Kidney glomerular epithelial cell (primary cell): Measurements from ENCODE around the gene S1PR1.
"Not testable (repeated sequence)": the region's sequence is repeated elsewhere in the genome, so short reads cannot be mapped to it uniquely, and the experiment has no call there.

Experiments used
- DNase-seq: peaks from one replicate; lab custom pipeline; 2025; lab: John Stamatoyannopoulos, UW

Gene S1PR1

DNA sequence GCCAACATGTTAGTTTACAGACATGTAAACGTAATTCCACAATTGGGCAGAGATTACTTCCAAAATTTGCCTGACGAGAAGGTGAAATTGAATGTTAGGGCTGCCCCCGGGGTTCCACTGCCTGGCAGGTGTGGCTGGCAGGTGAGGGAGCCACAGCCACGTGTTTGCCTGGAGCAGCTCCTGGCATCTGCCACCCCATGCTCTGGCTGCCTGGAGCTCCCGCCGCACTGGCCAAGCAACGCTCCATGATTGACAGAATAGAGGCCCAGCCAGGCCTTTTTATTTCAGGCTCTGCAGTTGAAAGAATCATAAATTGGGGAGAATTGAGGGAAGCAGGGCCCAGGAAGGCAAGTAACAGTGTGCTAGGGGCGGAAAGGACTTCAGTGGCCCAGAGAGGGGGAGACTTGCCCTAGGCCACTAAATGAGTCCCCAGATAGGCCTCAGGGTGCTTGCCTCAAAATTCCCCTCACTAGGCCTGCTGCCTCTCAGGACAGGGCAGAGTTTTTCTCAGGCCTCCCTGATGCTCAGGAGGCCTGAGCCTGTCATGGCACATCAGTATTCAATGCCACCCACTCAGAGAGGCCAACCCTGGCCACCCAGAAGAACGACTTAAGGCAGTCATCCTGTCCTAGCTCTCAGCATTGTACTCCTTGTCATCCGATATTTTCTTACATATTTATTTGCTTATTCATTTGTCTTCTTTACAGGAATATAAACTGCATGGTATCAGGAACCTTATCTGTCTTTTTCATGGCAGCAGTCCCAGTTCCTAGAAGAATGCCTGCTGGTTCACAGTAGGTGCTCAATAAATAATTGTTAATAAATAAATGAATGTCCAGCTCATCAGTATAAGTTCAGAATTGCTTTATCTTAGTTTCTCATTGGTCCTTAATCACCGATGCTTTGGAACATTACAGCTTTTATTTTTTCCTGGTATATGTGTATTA is 16.6 kb upstream of the S1PR1 start:
- DNase-seq, result no peak

DNA sequence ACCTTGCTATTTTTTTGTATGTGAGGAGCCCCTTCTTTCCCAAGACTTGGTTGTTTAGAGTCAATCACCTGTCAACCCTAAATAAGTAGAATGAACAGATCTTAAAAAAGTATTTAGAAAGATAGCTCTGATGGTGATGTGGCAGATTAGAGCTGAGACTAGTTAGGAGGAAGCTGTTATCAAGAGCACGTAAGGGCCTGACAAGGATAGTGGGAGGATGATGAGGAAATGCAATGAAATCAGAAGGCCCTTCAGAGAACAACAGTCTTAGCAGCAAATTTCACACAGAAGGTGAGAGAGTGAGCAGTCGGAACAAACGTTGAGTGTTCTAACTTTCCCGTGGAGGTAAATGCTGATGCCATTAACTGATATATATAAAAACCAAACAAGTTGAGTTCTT is 15.9 kb upstream of the S1PR1 start:
- DNase-seq, result no peak

DNA sequence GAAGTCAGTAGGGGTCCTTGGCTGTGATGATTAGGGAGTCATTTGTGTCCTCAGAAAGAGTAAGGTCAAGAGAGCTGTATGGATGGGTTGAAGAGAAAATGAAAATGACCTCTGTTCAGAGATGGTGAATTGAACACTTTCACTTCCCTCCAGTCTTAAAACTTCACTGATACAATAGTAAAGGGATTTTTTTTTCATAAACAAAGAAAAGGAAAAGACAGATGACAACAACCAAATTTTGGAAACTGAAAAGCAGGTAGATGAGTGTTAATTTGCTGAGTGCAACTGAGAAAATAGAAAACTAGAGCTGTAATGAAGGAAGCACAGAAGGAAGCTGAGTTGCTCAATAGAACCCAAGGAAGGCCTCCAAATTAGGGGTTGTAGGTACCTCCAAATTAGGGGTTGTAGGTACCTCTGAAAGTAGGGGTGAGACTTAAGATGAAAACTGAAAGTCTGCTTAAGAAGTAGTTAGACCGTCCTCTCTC is 14.8 kb upstream of the S1PR1 start:
- no peak for DNase-seq

- no peak for DNase-seq
Observed at GRCh38 chr1:101227837-101228236, 9.0 kb upstream of the S1PR1 start.

GRCh38 chr1:101228424-101229134 is 8.2 kb upstream of the S1PR1 start:
- DNase-seq, result no peak

DNA sequence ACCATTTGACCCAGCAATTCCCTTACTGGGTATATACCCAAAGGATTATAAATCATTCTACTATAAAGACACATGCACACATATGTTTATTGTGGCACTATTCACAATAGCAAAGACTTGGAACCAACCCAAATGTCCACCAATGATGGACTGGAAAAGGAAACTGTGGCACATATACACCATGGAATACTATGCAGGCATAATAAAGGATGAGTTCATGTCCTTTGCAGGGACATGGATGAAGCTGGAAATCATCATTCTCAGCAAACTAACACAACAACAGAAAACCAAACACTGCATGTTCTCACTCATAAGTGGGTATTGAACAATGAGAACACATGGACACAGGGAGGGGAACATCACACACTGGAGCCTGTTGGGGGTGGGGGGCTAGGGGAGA is 4.6 kb upstream of the S1PR1 start:
- not testable (repeated sequence) for DNase-seq

DNA sequence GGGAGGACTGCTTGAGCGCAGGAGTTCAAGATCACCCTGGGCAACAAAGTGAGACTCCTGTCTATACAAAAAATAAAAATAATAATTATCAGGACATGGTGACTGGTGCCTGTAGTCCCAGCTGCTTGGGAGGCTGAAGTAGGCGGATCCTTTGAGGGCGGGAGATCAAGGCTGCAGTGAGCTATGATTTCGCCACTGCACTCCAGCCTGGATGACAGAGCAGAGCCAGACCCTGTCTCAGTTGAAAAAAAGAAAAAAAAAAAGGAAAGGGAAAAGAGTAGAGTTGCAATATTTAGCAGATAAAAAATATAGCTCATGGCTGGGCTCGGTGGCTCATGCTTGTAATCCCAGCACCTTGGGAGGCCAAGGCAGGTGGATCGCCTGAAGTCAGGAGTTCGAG is 3.3 kb upstream of the S1PR1 start:
- DNase-seq, result no peak

DNA sequence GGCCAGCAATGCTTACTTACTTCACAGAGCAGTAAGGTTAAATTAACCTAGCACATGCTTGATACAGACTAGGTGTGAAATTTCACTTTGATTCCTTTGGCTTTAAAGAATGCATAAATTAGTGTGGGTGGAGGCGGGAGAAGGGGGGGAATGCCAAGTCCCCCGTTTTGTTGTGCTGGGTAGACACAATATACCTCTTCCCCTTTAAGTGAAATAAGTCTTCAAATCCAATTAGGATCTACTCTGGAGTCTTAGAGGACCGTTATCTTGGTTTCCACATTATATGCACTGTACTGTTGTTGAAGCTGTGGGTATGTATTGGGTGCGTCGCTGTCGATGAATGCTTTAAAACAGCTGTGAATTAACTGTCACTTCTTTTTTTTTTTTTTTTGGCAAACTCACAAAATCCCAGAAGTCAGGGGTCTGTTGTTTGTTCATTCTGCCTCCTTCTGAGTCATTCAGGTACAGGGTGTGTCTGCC is 1.6 kb upstream of the S1PR1 start:
- DNase-seq, result no peak

- peak; percentile 55 for DNase-seq
Observed at GRCh38 chr1:101235696-101236515, 913 bp upstream of the S1PR1 start.

GRCh38 chr1:101237229-101237837 is 514 bp downstream of the S1PR1 start:
- peak; percentile 71 for DNase-seq

GRCh38 chr1:101238031-101238628 is 1.3 kb downstream of the S1PR1 start:
- no peak for DNase-seq

DNA sequence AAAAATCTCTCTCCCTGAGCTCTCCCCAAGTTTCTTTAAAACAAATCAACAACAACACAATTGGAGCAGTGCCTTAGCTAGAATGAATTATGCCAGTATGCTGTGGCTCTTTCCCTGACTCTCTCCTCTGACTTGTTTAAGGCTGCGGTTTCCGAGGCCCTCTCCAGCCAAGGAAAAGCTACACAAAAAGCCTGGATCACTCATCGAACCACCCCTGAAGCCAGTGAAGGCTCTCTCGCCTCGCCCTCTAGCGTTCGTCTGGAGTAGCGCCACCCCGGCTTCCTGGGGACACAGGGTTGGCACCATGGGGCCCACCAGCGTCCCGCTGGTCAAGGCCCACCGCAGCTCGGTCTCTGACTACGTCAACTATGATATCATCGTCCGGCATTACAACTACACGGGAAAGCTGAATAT is 1.9 kb downstream of the S1PR1 start:
- peak; percentile 81 for DNase-seq

DNA sequence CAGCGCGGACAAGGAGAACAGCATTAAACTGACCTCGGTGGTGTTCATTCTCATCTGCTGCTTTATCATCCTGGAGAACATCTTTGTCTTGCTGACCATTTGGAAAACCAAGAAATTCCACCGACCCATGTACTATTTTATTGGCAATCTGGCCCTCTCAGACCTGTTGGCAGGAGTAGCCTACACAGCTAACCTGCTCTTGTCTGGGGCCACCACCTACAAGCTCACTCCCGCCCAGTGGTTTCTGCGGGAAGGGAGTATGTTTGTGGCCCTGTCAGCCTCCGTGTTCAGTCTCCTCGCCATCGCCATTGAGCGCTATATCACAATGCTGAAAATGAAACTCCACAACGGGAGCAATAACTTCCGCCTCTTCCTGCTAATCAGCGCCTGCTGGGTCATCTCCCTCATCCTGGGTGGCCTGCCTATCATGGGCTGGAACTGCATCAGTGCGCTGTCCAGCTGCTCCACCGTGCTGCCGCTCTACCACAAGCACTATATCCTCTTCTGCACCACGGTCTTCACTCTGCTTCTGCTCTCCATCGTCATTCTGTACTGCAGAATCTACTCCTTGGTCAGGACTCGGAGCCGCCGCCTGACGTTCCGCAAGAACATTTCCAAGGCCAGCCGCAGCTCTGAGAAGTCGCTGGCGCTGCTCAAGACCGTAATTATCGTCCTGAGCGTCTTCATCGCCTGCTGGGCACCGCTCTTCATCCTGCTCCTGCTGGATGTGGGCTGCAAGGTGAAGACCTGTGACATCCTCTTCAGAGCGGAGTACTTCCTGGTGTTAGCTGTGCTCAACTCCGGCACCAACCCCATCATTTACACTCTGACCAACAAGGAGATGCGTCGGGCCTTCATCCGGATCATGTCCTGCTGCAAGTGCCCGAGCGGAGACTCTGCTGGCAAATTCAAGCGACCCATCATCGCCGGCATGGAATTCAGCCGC is 2.5 kb downstream of the S1PR1 start:
- DNase-seq, result no peak

GRCh38 chr1:101240041-101240430 is 3.2 kb downstream of the S1PR1 start:
- no peak for DNase-seq

DNA sequence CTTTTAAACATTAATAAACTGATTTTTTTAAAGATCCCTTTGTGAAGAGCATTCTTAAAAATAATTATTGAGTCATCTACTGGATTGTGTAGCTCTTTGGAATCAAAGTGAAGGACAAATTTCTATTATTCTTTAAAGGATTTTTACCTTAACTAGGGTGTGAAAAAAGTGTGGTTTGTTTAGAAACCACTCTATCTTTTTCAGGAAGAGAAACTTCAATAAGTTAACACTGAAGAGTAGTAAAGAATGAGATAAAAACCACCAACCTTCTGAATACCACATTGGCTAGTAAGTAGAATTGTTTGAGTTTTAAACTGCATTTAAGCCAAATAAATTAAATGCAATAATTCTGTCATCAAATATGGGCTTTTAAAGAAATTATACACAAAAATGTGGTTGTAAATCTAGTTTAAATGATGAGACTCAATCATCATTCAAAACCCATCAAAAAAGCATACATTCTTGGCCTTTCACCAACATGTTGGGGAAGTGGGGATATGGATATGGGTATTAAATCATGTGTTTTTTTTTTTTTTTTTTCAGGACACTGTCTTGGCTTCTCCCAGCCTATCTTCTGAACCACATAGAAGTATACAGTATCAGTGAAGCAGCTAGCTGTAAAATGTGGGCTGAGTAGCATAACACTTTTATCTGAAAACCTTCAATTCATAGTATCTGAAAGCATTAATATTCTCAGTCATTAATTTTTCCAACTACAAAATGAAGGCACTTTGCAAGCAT is 4.8 kb downstream of the S1PR1 start:
- DNase-seq, result no peak

DNA sequence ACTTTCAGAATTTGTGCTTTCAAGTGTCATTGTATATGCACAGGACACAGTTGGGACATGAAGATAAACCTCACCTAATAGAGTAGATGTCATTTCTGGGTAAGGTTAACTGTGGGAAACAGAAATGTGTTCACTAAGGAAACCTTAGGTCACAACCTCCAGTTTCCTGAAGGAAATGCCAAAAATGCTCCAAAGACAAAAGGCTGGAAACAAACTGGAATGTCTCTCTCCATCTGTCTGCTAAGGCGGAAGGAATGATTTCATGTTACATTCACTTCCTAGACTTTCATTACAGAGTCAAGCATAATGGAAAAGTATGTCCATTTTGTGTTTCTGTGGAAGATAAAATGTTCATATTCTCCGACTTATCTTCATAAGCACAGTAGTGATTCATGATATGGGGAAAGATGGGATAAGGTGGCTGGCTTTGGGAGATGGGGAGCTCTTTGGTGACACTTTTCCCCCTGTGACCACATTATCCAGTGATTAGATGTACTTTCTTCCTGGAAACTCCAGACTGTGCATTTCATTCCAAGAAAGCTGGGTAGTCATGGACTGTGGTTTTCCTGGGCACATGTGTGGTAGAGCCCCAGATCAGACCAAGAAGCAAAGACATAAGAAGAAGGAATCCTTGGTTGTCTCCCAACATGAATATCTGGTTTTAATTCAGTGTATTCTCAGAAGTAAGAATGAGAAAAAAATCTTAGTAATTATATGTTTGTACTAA is 5.7 kb downstream of the S1PR1 start:
- DNase-seq, result no peak

- no peak for DNase-seq
Observed at GRCh38 chr1:101243751-101244150, 6.9 kb downstream of the S1PR1 start.

DNA sequence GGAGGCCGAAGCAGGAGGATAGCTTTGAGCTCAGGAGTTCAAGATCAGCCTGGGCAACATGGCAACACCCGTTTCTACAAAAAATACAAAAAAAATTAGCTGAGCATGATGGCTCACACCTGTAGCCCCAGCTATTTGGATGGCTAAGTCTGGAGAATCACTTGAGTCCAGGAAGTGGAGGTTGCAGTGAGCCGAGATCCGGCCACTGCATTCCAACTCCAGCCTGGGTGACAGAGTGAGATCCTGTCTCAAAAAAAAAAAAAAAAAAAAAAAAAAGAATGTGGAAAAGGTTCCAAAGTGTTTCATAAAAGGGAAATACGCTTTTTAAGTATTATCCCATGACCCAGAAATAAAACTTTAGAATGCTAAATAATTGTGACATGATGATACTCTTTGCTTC is 8.0 kb downstream of the S1PR1 start:
- no peak for DNase-seq
